ENCODE data around the gene NUP153. TPM values are rescaled to one million over a fixed set of nuclear protein-coding genes. Genes with fewer than 3 reads are reported as not detected.
"Not testable (repeated sequence)": the region's sequence is repeated elsewhere in the genome, so short reads cannot be mapped to it uniquely, and the experiment has no call there.

Gene NUP153
- 10 to 100 TPM; 38.0 to 58.6 (median 44.9) TPM for total RNA-seq

GRCh38 chr6:17706580-17707370, at the start of gene NUP153:
TSS of gene NUP153 (minus strand) at chr6:17706925. CDS start at chr6:17706387, 538 bp downstream.
- Histone ChIP-seq H3K27ac (peak within 1 kb of the TSS; percentile 95 to 98 (median 96)), H3K9me3 (no peaks in the 10 kb centered on the region), H3K27me3 (no peaks in the 10 kb centered on the region), H3K4me1 (peaks cover 24 to 32% of the 10 kb centered on the region in 2 donors), H3K36me3 (no peaks in the 10 kb centered on the region), H3K4me3 (replicated peaks in 1 of 3) (peak within 1 kb of the TSS; percentile 43 to 91 (median 90))
- TF ChIP-seq POLR2A (IDR thresholded peaks at IDR 0.05), result peak; percentile 74 to 96
- TF ChIP-seq, protein P1, sequence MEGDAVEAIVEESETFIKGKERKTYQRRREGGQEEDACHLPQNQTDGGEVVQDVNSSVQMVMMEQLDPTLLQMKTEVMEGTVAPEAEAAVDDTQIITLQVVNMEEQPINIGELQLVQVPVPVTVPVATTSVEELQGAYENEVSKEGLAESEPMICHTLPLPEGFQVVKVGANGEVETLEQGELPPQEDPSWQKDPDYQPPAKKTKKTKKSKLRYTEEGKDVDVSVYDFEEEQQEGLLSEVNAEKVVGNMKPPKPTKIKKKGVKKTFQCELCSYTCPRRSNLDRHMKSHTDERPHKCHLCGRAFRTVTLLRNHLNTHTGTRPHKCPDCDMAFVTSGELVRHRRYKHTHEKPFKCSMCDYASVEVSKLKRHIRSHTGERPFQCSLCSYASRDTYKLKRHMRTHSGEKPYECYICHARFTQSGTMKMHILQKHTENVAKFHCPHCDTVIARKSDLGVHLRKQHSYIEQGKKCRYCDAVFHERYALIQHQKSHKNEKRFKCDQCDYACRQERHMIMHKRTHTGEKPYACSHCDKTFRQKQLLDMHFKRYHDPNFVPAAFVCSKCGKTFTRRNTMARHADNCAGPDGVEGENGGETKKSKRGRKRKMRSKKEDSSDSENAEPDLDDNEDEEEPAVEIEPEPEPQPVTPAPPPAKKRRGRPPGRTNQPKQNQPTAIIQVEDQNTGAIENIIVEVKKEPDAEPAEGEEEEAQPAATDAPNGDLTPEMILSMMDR (IDR thresholded peaks at IDR 0.05), result peak in 1 of 6 experiments; percentile 24
- DNase-seq, result peak; percentile 98 to 99
- WGBS, 2 donors, result 0 to 1% methylated on average over 18 to 55 of the region's 69 CpGs
- intact Hi-C loops (cut with DNase I), result loop anchor here (10.0 kb wide), 1 partner anchor 102 kb away; the partner anchor contains the start of gene FAM8A1

GRCh38 chr6:17754254-17754653, 47.5 kb upstream of the NUP153 start:
- H3K27ac ChIP-seq, result no peak overlapping the region
- no peaks in the 10 kb centered on the region for H3K27me3 ChIP-seq
- no peak overlapping the region for H3K4me3 ChIP-seq (replicated peaks in 1 of 3)
- H3K36me3 ChIP-seq, result no peaks in the 10 kb centered on the region
- WGBS, 2 donors, result 81 to 84% methylated on average over 3 of the region's 3 CpGs
- DNase-seq, result no peak
- H3K9me3 ChIP-seq, result no peaks in the 10 kb centered on the region
- intact Hi-C loops (cut with DNase I), result no loop called here
- H3K4me1 ChIP-seq, result no peaks in the 10 kb centered on the region
- TF ChIP-seq, protein P1 (IDR thresholded peaks at IDR 0.05), result no peak
- no peak for TF ChIP-seq POLR2A (IDR thresholded peaks at IDR 0.05)

DNA sequence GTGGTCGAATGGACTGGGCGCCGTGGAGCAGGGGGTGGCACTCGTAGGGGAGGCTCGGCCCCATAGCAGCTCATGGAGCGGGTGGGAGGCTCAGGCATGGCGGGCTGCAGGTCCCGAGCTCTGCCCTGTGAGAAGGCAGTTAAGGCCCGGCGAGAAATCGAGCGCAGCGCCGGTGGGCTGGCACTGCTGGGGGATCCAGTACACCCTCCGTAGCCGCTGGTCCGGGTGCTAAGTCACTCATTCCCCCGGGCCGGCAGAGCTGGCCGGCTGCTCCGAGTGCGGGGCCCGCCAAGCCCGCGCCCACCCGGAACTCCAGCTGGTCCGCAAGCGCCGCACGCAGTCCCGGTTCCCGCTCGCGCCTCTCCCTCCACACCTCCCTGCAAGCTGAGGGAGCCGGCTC, 38.6 kb upstream of the NUP153 start:
- H3K27ac ChIP-seq; H3K36me3 ChIP-seq; H3K4me1 ChIP-seq; H3K9me3 ChIP-seq; H3K4me3 ChIP-seq (replicated peaks in 1 of 3); intact Hi-C loops (cut with DNase I); H3K27me3 ChIP-seq; DNase-seq: not testable (repeated sequence)
- 99% methylated on average over 27 to 28 of the region's 35 CpGs for WGBS, 2 donors

GRCh38 chr6:17744757-17745308, 38.1 kb upstream of the NUP153 start:
- DNase-seq; intact Hi-C loops (cut with DNase I); H3K4me3 ChIP-seq (replicated peaks in 1 of 3); H3K4me1 ChIP-seq; H3K36me3 ChIP-seq; H3K9me3 ChIP-seq; H3K27me3 ChIP-seq; H3K27ac ChIP-seq: not testable (repeated sequence)
- 89 to 93% methylated on average over 12 to 13 of the region's 13 CpGs for WGBS, 2 donors

DNA sequence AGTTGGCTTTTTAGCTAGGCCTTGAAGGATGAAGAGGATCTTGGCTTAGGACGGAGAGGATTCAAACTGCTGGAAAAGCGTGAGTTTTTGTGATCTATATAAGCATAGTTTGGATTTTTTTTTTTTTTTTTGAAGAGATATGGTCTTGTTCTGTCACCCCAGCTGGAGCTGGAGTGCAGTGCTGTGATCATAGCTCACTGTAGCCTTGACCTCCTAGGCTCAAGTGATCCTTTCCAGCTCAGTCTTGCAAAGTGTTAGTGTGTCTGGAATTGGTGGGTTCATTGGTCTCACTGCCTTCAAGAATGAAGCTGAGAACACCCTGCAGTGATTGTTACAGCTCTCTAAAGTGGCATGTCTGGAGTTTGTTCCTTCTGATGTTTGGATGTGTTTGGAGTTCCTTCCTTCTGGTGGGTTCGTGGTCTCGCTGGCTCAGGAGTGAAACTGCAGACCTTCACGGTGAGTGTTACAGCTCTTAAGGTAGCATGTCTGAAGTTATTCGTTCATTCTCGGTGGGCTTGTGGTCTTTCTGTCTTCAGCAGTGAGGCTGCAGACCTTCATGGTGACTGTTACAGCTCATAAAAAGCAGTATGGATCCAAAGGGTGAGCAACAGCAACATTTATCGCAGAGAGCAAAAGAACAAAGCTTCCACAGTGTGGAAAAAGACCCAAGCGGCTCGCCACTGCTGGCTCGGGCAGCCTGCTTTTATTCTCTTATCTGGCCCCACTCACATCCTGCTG, 37.5 kb upstream of the NUP153 start:
- DNase-seq, result peak; percentile 12 to 30
- no peaks in the 10 kb centered on the region for H3K27me3 ChIP-seq
- no peaks in the 10 kb centered on the region for H3K4me1 ChIP-seq
- intact Hi-C loops (cut with DNase I), result no loop called here
- TF ChIP-seq, protein P1 (IDR thresholded peaks at IDR 0.05), result no peak
- TF ChIP-seq POLR2A (IDR thresholded peaks at IDR 0.05), result no peak
- no peak overlapping the region for H3K27ac ChIP-seq
- H3K36me3 ChIP-seq, result no peaks in the 10 kb centered on the region
- 57 to 60% methylated on average over 11 of the region's 11 CpGs for WGBS, 2 donors
- H3K4me3 ChIP-seq (replicated peaks in 1 of 3), result no peak overlapping the region
- H3K9me3 ChIP-seq, result no peaks in the 10 kb centered on the region

All from thyroid gland (tissue), 4 donors.